HEK293 (cell line): ENCODE measurements around the gene MPG.

ENCODE experiments used
- BCL6B ChIP-seq: fragments of 450-650 bp; formaldehyde crosslinking; IDR thresholded peaks from 2 replicates; pipeline ENCODE4 v1.5.1; 2017; ENCODE audit warnings: missing biosample characterization, missing genetic modification characterization
- HOXA7 ChIP-seq: sonication (generic); formaldehyde crosslinking; IDR thresholded peaks from 2 replicates; pipeline ENCODE4 v1.8.1; 2022; ENCODE audit warnings: missing genetic modification reagents, borderline replicate concordance
- PBX3 ChIP-seq: sonication (generic); formaldehyde crosslinking; IDR thresholded peaks from 2 replicates; pipeline ENCODE4 v1.8.1; 2022; ENCODE audit warnings: mild to moderate bottlenecking, moderate library complexity, missing genetic modification reagents
- PRDM4 ChIP-seq: fragments of 450-650 bp; formaldehyde crosslinking; IDR thresholded peaks from 2 replicates; pipeline ENCODE4 v1.5.1; 2017; ENCODE audit warnings: missing biosample characterization, missing genetic modification characterization
- TRIM28 ChIP-seq: IDR thresholded peaks from 2 replicates; pipeline ENCODE4 v1.6.1; 2011; ENCODE audit warnings: low read length, control low read depth, borderline replicate concordance
- ZBTB48 ChIP-seq: fragments of 450-650 bp; formaldehyde crosslinking; IDR thresholded peaks from 2 replicates; pipeline ENCODE4 v1.5.1; 2016; ENCODE audit warnings: missing biosample characterization, missing genetic modification characterization
- ZFP37 ChIP-seq: fragments of 450-650 bp; formaldehyde crosslinking; IDR thresholded peaks from 2 replicates; pipeline ENCODE4 v1.5.1; 2016; ENCODE audit warnings: missing biosample characterization, missing genetic modification characterization
- ZIC2 ChIP-seq: fragments of 450-650 bp; formaldehyde crosslinking; IDR thresholded peaks from 2 replicates; pipeline ENCODE4 v1.5.1; 2016; ENCODE audit warnings: missing biosample characterization, missing genetic modification characterization
- ZNF157 ChIP-seq: fragments of 450-650 bp; formaldehyde crosslinking; IDR thresholded peaks from 2 replicates; pipeline ENCODE4 v1.5.1; 2016; ENCODE audit warnings: missing biosample characterization, missing genetic modification characterization
- ZNF169 ChIP-seq: fragments of 450-650 bp; formaldehyde crosslinking; IDR thresholded peaks from 2 replicates; pipeline ENCODE4 v1.5.1; 2016; ENCODE audit warnings: missing biosample characterization, missing genetic modification characterization
- ZNF175 ChIP-seq: fragments of 450-650 bp; formaldehyde crosslinking; IDR thresholded peaks from 2 replicates; pipeline ENCODE4 v1.5.1; 2016; ENCODE audit warnings: missing biosample characterization, missing genetic modification characterization
- ZNF37A ChIP-seq: fragments of 450-650 bp; IDR thresholded peaks from 2 replicates; pipeline ENCODE4 v1.5.1; 2018; ENCODE audit warnings: missing biosample characterization, missing genetic modification characterization
- ZNF501 ChIP-seq: fragments of 450-650 bp; formaldehyde crosslinking; IDR thresholded peaks from 2 replicates; pipeline ENCODE4 v1.5.1; 2016; ENCODE audit warnings: missing biosample characterization, missing genetic modification characterization
- ZNF530 ChIP-seq: fragments of 450-650 bp; formaldehyde crosslinking; IDR thresholded peaks from 2 replicates; pipeline ENCODE4 v1.5.1; 2016; ENCODE audit warnings: low read depth, missing biosample characterization, missing genetic modification characterization
- ZNF560 ChIP-seq: fragments of 450-650 bp; formaldehyde crosslinking; IDR thresholded peaks from 2 replicates; pipeline ENCODE4 v1.5.1; 2017; ENCODE audit warnings: missing biosample characterization, missing genetic modification characterization, borderline replicate concordance
- ZNF629 ChIP-seq: fragments of 450-650 bp; formaldehyde crosslinking; IDR thresholded peaks from 2 replicates; pipeline ENCODE4 v1.5.1; 2017; ENCODE audit warnings: missing biosample characterization, missing genetic modification characterization
- ZNF658 ChIP-seq: fragments of 450-650 bp; formaldehyde crosslinking; IDR thresholded peaks from 2 replicates; pipeline ENCODE4; 2016; ENCODE audit warnings: missing biosample characterization, missing genetic modification characterization
- ZNF677 ChIP-seq: fragments of 450-650 bp; IDR thresholded peaks from 2 replicates; pipeline ENCODE4 v1.5.0; 2018; ENCODE audit warnings: missing biosample characterization, mild to moderate bottlenecking, missing genetic modification characterization, moderate library complexity
- ZNF785 ChIP-seq: fragments of 450-650 bp; formaldehyde crosslinking; IDR thresholded peaks from 2 replicates; pipeline ENCODE4 v1.5.1; 2016; ENCODE audit warnings: missing biosample characterization, missing genetic modification characterization
- ZSCAN18 ChIP-seq: fragments of 450-650 bp; formaldehyde crosslinking; IDR thresholded peaks from 2 replicates; pipeline ENCODE4 v1.5.1; 2016; ENCODE audit warnings: missing biosample characterization, missing genetic modification characterization
- ZSCAN23 ChIP-seq: fragments of 450-650 bp; formaldehyde crosslinking; IDR thresholded peaks from 2 replicates; pipeline ENCODE4 v1.5.1; 2016; ENCODE audit warnings: missing biosample characterization, missing genetic modification characterization
- TF ChIP-seq, protein P1 (sequence below): fragments of 450-650 bp; formaldehyde crosslinking; IDR thresholded peaks from 2 replicates; pipeline ENCODE4 v1.5.1; 2016; ENCODE audit warnings: missing biosample characterization, missing genetic modification characterization, borderline replicate concordance
- TF ChIP-seq, protein P2 (sequence below): fragments of 450-650 bp; formaldehyde crosslinking; IDR thresholded peaks from 2 replicates; pipeline ENCODE4 v1.5.1; 2016; ENCODE audit warnings: missing biosample characterization, missing genetic modification characterization

MPG gene

GRCh38 chr16:72561-73548, 5.2 kb upstream of the MPG start, which contains the start of gene RHBDF1 (continued):
- TF ChIP-seq ZNF530 (no peak), ZNF169 (tag by site-specific recombination) (0 out of 2 replicates have a peak, but pooled peaks have one; percentile 48), ZFP37 (tag by site-specific recombination) (no peak), ZNF658 (tag by site-specific recombination) (no peak), ZNF629 (tag by site-specific recombination) (peak; percentile 24; the same call in 1 of the 2 replicates), ZNF677 (tag by site-specific recombination) (peak; percentile 39; the same call in 1 of the 2 replicates), ZNF785 (tag by site-specific recombination) (no peak), ZNF37A (no peak), ZNF157 (tag by site-specific recombination) (no peak), BCL6B (tag by site-specific recombination) (no peak), ZNF560 (tag by site-specific recombination) (no peak), ZSCAN18 (tag by site-specific recombination) (no peak), ZSCAN23 (tag by site-specific recombination) (no peak), ZNF501 (0 out of 2 replicates have a peak, but pooled peaks have one; percentile 34), HOXA7 (CRISPR knock-in tag) (no peak), ZNF175 (tag by site-specific recombination) (no peak), TRIM28 (no peak), PBX3 (CRISPR knock-in tag) (no peak; the same call in 1 of the 2 replicates), ZIC2 (tag by site-specific recombination) (peak; percentile 41; the same call in 1 of the 2 replicates), ZBTB48 (tag by site-specific recombination) (peak; percentile 25; the same call in 1 of the 2 replicates), PRDM4 (tag by site-specific recombination) (peak; percentile 50)
- TF ChIP-seq, protein P1, sequence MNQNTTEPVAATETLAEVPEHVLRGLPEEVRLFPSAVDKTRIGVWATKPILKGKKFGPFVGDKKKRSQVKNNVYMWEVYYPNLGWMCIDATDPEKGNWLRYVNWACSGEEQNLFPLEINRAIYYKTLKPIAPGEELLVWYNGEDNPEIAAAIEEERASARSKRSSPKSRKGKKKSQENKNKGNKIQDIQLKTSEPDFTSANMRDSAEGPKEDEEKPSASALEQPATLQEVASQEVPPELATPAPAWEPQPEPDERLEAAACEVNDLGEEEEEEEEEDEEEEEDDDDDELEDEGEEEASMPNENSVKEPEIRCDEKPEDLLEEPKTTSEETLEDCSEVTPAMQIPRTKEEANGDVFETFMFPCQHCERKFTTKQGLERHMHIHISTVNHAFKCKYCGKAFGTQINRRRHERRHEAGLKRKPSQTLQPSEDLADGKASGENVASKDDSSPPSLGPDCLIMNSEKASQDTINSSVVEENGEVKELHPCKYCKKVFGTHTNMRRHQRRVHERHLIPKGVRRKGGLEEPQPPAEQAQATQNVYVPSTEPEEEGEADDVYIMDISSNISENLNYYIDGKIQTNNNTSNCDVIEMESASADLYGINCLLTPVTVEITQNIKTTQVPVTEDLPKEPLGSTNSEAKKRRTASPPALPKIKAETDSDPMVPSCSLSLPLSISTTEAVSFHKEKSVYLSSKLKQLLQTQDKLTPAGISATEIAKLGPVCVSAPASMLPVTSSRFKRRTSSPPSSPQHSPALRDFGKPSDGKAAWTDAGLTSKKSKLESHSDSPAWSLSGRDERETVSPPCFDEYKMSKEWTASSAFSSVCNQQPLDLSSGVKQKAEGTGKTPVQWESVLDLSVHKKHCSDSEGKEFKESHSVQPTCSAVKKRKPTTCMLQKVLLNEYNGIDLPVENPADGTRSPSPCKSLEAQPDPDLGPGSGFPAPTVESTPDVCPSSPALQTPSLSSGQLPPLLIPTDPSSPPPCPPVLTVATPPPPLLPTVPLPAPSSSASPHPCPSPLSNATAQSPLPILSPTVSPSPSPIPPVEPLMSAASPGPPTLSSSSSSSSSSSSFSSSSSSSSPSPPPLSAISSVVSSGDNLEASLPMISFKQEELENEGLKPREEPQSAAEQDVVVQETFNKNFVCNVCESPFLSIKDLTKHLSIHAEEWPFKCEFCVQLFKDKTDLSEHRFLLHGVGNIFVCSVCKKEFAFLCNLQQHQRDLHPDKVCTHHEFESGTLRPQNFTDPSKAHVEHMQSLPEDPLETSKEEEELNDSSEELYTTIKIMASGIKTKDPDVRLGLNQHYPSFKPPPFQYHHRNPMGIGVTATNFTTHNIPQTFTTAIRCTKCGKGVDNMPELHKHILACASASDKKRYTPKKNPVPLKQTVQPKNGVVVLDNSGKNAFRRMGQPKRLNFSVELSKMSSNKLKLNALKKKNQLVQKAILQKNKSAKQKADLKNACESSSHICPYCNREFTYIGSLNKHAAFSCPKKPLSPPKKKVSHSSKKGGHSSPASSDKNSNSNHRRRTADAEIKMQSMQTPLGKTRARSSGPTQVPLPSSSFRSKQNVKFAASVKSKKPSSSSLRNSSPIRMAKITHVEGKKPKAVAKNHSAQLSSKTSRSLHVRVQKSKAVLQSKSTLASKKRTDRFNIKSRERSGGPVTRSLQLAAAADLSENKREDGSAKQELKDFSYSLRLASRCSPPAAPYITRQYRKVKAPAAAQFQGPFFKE (tag by site-specific recombination) = no peak
- TF ChIP-seq, protein P2, sequence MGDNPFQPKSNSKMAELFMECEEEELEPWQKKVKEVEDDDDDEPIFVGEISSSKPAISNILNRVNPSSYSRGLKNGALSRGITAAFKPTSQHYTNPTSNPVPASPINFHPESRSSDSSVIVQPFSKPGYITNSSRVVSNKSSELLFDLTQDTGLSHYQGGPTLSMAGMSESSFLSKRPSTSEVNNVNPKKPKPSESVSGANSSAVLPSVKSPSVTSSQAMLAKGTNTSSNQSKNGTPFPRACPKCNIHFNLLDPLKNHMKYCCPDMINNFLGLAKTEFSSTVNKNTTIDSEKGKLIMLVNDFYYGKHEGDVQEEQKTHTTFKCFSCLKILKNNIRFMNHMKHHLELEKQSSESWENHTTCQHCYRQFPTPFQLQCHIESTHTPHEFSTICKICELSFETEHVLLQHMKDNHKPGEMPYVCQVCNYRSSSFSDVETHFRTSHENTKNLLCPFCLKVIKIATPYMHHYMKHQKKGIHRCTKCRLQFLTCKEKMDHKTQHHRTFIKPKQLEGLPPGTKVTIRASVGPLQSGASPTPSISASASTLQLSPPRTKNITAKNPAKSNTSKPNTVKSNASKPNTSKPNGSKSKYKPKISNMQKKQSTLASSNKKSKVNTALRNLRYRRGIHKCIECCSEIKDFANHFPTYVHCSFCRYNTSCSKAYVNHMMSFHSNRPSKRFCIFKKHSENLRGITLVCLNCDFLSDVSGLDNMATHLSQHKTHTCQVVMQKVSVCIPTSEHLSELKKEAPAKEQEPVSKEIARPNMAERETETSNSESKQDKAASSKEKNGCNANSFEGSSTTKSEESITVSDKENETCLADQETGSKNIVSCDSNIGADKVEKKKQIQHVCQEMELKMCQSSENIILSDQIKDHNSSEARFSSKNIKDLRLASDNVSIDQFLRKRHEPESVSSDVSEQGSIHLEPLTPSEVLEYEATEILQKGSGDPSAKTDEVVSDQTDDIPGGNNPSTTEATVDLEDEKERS = no peak
